Stimulated activated CD4-positive, alpha-beta T cell treated with anti-CD3 and anti-CD28 coated beads, Interleukin-4, amount 100 ng/mL, for 1 hour (primary cell): ENCODE data around the gene CRIM1.

ENCODE experiments used
- DNase-seq: peaks from one replicate; pipeline ENCODE4 v3.0.0-alpha.2; 2020

The CRIM1 gene

DNA sequence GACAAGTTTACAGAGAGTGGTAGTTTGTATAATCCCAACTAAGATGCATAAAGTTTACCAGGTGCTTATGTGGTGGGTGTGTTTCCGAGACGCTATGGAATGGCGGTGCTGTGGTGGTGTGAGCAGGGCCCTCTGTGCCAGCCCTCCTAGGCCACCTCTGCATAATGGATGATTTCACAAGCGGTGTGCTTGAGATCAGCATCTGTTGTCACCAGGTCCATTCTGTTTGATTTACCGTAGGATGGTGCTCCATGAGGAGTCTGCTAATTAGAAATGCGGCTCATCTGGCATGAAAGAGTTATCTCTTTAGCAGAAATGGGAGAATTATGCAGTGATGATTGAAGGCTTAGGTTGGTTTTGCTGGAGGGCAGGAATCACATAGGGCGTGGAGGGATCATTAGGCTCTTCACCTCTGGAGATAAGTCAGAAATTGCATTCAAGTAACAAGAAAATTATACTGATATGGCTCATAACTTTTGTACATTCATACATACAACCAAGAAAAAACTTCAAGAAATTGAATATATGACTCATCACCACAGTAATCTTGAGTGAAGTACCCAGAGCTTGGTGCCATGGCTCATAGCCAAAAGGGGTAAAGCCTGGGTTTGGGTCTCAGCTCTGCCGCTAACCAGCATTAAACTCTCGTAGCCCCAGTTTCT is 41.4 kb downstream of the CRIM1 start:
- DNase-seq: no peak

DNA sequence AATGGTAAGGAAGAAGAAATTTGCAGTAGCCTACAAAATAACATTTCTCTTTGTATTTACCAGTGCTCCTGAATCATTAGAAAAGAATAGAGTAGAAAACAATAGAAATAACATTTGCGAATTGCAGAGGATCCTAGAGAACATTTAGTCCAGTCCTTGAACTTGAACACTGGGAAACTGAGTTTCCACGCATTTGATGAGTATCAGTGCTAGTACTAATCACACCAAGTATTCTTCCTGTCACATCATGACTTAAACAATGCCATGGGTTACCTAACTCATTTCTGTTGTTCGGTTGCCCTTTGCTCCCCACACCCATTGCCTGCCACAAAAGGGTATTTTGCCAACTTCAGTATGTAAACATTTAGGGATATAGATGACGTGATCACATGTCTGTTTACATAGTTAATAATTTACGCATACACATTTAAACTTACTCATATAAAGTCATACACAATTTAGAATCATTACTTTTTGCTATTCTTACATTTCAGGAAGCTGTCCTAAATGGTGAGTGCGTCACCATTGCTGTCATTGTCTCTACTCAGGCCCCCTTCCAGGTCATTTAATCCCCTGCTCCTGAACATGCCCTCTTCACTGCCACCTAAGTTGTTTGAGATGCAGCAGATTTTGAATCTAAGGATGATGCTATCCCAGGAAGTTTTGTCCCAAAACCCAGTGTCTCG is 42.3 kb downstream of the CRIM1 start:
- DNase-seq: no peak

DNA sequence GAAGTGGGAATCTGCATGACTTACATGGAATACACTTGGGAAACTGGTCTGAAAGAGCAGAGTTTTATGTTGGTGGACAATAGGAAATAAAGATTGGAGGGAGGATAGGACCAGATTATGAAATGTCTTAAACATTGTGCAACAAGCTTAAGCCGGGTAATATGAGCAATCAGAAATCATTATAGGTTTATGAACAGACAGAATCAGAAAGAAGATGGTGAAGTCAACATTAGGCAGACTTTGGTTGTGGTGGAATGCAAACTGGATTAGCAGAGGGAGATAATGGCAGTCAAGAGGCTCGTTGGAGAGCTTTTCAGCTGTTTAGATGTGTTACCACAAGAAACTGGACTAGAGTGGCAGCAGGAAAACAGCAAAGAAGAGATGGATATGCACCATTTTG is 43.5 kb downstream of the CRIM1 start:
- DNase-seq: no peak

DNA sequence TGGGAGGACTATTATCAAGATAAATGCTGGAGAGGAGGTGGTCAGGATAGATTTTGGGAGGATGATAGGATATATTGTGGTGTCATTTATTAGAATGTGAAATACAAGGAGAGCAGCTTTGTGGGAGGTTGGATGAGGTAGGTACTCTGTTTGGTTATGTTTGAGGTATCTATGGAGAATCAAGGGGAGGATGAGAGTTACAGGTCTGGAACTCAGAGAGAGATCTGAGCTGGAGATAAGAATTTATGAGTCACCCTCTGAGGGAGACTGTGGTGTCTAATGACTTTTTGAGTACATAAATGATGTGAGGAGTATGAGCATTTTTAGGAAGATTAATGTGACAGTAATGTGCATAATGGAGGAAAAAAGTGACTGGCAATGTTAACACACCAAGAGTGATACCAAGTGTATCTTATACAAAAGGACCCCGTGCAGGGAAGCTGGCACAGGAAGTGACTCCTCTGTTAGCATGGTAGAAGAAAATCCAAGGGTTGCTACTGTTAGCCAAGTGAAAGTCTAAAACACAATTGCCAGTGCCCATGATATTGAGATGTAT is 48.2 kb downstream of the CRIM1 start:
- DNase-seq: no peak

DNA sequence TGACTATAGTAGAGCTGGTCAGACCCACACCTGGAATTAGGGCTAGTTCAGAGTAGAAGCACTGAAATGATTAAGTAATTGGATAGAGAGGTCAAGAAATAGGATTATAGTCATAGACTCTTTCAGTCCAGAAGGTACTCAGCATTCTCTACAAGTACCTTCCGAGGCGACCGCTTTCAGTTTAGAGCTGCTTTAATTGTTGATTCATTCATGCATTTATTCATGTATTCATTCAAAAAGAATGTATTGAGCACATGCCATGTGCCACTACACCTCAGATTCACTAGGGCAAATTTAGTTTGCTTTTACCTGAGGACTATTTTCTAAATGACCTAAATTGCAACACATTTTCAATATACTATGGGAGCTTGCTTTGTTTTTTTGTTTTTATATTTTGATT is 48.7 kb downstream of the CRIM1 start:
- DNase-seq: no peak

DNA sequence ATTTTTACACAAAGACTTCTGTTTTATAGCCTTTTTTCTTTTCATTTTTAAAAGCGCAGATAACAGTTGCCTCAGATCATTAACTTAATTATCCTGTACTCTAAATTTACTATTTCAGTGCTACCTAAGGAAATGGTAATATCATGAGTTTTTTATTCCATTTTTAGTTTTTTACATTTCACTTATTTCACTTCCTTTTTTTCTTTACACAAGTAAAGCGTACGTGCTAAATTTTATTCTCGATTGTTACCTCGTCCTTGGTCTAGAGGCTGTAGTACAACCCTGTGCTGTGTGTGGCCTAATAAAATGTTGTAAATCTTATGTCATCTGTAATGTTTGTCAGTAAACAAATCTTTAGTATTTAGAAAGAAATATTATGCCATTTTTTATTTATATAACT is 49.2 kb downstream of the CRIM1 start:
- DNase-seq: no peak

DNA sequence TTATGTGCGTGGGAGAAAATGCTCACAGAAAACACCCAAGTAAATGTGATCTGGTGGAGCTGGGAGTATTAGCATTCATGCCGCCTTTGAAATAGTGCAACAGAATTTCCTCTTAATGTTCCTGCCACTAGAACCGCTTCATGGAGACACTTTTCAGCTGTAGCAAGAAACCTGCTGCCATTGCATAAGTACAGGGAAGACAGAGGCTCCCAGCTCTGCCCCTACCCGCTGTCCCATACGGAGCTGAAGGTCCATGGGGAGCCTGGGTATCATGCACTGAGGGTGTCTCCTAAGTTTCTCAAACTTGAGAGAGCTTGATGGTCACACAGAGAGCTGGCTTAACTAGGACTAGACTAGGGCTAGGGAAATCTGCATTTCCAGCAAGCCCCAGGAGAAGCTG is 49.6 kb downstream of the CRIM1 start:
- DNase-seq: no peak

DNA sequence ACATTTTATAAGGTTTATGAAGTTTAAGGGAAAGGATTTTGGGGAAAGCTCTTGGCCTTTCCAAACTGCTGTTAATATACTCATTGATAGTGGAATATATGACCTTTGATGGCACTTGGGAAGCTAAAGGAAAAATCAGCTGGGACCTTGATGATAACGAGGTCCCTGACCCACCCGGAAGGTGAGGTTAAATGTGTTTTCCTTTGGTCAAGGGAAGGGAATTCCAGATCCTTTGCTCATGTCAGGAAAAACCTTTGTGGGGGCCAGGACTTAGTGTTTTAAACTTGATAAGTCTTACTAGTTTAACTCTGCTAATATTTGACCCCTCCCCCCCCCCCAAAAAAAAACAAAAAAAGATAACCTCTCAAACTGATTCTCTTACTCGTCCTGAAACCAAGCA is 50.7 kb downstream of the CRIM1 start:
- DNase-seq: no peak

DNA sequence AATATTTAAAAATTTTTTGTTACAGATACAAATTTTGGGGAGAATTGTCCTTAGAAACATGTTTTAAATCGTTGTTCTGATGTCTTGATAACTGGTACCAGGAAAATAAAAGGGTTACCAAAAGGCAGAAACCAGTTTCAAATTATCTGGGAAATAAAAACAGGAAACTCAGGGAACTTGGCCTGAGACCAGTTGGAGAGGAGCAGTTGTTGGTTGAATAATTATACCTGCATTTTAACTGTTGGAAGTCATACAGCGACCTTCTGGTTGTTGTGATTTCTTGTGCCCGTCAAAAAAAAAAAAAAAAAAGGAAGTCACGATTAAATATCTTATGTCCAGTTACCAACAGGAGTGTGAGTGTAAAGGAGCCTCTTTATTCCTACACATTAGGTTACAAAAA is 51.8 kb downstream of the CRIM1 start:
- DNase-seq: no peak

DNA sequence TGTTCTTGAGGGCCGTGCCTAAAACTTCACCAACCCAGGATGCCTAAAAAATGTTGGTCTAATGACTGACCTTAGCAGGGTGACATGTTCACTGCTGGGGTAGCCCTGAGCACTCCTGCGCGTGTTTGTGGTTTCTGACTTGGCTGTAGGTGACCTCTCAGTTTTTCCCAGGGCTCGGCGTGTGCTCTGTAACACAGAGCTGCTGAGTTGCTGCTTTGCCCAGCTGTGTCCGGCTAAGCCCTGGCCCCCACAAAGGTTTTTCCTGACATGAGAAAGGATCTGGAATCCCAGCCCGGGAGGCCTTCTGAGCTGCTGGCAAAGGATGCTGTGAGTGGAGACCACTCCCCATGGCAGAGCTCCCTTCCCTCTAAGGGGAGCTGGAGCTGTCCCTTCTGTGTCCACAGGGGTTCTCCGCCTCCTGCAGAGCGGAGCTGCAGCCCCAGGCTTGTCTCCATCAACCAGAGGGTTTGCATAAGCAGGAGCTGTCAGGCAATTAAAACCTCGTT is 52.7 kb downstream of the CRIM1 start:
- DNase-seq: no peak

DNA sequence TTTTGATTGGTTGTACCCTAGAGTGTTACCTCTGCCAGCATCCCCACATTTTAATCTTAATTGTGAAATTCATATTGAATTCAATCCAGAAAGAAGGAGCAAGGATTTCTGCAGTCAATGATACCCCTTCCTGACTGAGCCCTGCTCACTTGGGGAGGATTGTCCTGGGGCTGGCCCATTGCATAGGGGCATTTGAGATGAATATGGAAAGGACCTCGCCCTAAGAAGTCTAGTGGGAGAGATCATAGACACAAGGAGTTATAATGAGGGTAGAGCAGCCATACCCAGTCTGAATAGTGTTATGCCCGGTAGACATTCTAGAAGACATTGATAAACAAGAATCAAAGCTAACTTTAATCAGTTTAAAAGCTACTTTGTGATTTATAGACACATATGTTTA is 53.8 kb downstream of the CRIM1 start:
- DNase-seq: no peak

DNA sequence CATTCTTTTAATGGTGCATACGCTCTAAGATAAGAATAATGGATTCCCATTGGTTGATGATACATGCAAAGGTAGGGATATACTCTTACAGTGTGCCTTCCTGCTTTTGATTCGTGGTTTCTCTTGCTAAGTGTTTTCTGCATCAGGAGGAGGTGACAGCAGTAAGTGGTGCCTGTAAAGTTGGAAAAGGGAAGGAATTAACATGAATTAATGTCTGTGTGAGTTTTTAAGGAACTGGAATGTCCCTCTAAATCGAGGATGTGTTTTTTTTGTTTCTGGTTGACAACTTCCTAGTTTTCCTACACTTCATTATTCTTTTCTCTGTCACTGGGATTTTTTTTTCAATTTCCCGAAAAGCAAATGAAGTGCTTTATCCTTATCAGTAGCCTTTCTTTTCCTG is 54.4 kb downstream of the CRIM1 start:
- DNase-seq: no peak

DNA sequence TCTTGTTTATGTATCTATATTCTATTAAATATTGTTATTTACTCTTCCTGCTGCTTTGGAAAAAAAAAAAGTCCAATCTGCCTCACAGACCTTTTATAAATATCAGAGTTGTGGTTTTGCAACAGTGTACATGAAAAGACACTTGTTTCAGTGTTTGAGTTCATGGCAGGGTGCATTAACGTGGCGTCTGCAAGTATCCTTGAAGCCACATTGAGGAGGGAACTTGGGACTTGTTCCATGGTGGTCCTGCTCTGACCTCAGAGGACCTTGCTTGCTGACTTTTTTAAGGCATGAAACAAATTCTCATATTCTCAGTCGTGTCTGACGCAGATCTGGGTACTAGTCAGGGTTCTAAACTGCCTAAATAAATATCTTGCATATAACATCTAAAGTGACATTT is 55.1 kb downstream of the CRIM1 start:
- DNase-seq: no peak

DNA sequence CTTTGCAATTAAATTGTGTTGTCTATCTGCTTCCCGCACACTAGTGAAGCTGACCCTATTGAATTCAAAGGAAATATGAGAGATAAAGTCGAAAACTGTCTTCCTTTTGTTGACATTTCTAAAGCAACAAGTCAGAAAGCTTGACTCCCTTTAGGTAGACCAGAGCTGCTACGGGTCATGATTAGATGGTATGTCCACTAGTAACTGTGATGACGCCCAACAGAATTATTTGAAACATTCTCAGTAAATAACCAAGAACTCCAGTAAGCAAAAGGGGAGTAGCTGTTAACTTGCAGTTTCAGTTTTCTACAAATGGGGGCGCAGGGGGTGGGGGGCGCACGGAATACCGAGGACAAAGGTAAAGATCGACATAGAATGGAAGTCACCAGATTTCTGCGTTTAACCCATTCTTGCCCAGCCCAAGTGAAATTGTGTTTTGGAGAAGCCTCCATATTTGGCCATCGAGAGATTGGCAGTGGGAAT is 56.4 kb downstream of the CRIM1 start:
- no peak for DNase-seq

DNA sequence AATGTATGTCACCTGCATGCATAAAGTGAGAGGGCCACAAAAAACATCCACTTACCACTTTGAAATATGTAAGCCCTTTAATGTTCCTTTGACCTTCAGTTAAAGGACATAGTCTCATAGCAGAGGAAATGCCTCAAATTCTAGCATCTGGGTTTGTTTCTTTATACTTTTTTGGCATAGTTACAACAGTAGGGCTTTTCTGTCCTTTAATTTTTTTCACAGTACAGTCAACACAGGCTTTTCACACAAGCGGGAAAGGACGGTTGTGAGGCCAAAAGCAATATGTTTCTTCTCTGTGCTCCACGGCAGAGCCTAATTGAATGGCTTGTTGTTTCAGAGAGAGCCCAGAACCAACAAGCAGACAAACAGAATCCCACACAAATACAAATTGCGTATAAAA is 57.6 kb downstream of the CRIM1 start:
- no peak for DNase-seq

DNA sequence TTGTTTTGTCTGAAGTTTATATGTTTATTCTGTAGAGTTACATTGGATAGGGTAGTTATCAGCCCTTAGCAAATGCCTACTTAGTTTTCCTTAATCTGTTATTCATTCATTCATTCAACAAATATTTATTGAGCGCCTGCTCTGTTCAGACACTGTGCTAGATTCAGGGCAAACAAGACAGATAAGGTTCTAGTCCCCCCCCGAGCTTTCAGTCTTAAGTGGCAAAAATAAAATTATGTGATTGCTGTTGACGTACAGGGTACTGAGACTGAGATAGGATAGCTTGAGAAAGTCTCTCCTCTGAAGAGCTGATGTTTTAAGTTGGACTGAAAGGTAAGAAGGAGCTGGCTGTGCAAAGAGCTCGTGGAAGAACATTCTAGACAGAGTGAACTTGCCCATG is 58.7 kb downstream of the CRIM1 start:
- DNase-seq: no peak

DNA sequence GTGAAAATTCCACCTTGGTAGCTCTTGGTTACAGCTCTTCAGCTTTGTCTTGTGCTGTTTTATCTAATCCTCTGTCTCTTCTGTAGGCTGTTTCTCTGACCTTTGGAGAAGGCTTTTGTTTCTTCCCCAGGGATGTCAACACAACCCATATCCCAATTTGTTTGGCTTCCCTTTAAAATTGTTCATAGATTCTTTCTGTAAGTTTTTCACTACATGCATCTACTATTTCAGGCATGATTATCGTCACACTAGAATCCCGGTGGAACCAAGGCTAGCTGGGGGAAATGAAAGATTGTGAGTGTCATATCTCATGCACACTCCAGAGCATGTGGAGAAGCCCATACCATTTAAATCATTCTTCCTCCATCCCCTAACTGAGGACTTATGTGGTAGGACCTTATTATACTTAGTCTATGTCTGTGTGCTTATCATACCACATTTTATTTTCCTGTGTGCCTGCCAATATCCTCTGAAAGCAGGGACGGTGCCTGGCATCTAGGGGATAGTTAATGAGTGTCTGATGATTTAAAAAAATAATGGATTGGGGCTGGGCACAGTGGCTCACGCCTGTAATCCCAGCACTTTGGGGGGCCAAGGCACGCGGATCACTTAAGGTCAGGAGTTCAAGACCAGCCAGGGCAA is 59.9 kb downstream of the CRIM1 start:
- DNase-seq: no peak

DNA sequence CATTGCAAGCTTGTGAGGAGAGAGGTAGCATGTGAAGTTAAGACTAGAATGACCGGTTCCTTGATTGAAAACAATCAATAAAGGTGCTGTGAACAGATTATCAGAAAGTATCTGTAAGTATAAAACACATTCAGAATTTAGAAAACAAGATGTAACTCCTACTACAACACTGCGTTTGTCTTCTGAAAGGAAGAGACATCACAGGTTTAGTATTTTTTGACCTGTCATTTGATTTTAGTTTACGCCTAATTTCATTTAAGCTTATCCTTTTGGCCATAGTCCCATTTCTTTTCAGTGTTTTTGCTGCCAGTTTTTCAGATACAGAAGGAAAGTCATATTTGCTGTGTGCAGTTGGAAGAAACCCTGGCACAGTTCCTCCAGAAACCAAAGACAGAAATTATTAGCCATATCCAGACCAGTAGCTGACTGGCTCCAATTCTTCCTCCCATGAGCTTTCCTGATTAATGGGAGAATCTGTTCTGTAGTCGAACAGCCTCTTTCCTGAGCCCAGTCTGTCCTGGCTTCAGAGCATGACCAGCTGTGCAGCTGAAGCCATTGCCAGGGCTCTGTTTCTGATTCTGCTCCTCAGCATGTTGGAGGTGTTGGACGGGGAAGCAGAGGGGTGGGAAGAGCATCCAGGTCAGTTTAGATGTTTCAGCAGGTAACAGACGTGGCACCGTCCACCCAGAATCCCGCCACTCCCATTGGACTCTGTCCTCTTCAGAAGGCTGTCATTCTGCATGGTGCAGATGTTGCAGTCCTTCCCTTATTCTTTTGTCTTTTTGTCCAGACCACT is 61.0 kb downstream of the CRIM1 start:
- no peak for DNase-seq

DNA sequence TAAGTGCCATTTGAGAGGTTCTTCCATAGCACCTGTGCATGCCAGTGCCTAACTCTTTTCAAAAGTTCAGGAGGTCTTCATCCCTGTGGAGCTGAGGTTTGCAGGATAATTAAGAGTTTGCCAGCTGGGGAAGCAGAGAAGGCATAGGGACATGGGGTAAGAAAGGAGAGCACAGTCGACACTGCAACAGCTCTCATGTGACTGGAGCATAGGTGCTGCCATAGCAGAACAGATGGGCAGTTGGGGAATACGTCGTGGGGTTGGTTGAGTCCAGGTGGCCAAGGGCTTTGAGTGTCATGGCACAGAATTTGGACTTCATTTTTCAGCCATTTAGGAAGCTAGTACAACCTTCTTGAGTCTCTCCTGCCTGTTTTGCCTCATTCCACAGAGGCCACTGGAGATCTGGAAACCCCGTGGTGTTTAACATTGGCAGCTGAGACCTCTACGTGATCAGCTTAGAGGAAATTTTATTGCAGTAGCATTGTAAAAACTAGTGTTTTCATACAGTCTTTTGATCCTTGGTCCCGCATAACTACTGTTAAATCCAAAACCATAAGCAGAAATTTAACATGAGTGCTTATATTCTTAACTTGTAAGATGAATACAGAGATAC is 65.1 kb downstream of the CRIM1 start:
- no peak for DNase-seq

DNA sequence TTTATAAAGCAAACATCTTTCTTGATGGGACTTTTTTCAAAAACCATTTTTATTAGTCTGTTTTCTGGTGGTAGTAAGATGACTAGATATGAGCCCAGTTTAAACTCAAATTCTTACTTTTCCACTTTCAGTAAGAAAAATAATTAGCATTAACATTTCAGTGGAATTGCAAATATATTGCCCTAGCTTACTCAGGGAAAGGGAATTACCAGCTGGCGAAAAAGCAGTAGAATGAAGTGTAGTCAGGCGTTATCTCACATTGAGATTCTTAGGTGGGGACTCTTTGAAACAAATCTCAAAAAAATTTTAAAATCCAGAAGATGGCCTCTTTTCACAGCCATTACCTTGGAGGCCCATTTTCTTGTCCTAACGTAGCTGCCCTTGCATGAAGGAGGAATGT is 65.8 kb downstream of the CRIM1 start:
- no peak for DNase-seq

DNA sequence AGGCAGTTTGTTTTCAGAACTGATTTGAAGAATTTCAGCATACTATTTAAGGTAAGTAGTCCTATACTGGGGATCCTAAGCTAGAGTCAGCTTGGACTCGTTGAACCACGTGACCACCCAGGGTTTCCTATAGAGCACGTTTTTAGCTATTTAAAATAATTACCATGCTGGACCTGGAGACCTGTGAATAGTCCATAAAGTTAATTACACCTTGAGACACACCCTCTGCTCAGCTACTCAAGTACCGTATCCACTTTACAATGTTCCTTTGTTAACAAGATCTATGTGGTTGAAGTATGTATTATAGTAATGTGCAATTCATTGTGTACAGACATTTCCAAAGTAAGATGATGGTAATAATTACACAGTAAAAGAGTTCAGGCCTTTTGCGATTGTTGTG is 67.6 kb downstream of the CRIM1 start:
- DNase-seq: no peak

DNA sequence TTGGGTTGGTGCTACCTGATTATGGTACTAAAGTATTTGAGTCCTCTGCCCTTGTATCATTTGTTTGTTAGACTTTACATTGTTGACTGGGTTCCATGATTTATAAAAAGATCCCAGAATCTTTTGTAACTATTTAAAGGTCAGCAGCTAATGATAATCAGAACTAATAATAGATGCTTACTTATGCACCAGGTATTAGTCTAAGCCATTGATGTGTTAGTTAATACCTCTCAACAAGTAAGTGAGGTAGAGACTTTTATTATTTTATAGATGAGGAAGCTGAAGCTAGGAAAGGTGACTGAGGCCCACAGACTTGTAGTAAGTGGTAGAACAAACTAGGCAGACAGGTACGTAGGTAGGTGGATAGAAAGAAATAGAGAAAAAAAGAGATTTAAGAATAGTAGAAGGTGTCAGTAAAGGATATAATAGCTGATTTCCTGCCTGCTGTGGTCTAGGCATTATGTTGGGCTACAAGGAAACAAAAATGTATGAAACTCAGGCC is 68.1 kb downstream of the CRIM1 start:
- DNase-seq: no peak
